GM19035 (cell line): Measurements from ENCODE around the gene RGR.

Experiments used
- ATAC-seq: cut with Tn5 transposase; IDR thresholded peaks from one replicate; pipeline ENCODE4 v1.9.1; 2021; ENCODE audit not compliant: unreplicated experiment

The RGR gene, protein sequence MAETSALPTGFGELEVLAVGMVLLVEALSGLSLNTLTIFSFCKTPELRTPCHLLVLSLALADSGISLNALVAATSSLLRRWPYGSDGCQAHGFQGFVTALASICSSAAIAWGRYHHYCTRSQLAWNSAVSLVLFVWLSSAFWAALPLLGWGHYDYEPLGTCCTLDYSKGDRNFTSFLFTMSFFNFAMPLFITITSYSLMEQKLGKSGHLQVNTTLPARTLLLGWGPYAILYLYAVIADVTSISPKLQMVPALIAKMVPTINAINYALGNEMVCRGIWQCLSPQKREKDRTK

GRCh38 chr10:84244651-84245270 is at the start of gene RGR:
Gene RGR (plus strand): TSS chr10:84245053. CDS start chr10:84245091, 38 bp downstream.
- no peak for ATAC-seq

DNA sequence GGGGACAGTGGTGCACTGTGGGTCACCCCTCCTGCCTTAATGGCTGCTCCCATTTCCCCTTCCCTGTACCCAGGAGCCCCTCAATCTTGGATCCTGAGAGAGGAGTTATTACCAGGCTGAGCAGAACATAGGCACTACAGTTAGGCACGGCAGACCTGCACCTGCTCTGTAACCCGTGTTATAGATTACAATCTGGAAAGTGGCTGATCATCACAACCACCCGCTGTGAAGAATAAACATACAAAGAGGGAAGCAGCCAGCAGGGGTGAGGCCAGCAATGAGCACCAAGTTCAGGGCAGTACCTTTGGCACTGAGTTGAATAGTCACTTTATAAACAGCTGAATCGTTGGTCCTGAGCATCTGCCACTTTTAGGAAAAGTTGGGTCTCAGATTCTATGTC is 48.8 kb upstream of the RGR start:
- ATAC-seq, result no peak

- no peak for ATAC-seq
Observed at GRCh38 chr10:84196941-84197340, 47.9 kb upstream of the RGR start.

GRCh38 chr10:84197643-84198042 is 47.2 kb upstream of the RGR start:
- no peak for ATAC-seq

- no peak for ATAC-seq
Observed at GRCh38 chr10:84198206-84198915, 46.5 kb upstream of the RGR start.

GRCh38 chr10:84200537-84201243 is 44.2 kb upstream of the RGR start:
- ATAC-seq, result no peak

DNA sequence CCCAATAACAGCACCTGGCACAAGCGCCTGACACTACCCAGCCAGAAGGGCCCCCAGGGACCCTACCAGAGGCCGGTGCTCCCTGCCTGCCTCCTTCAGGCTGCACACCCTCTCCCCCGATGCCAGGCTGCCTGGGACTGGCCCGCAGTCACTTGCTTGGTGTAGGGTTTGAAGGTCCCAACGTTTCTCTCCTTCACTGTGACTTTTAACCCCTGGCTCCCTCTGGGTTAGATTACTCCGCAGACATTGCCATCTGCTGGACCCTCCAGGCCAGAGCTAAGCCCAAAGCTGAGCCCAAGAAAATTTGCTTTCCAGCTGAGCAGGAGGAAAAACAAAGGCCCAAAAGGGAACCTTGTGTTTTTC is 43.6 kb upstream of the RGR start:
- ATAC-seq, result no peak

DNA sequence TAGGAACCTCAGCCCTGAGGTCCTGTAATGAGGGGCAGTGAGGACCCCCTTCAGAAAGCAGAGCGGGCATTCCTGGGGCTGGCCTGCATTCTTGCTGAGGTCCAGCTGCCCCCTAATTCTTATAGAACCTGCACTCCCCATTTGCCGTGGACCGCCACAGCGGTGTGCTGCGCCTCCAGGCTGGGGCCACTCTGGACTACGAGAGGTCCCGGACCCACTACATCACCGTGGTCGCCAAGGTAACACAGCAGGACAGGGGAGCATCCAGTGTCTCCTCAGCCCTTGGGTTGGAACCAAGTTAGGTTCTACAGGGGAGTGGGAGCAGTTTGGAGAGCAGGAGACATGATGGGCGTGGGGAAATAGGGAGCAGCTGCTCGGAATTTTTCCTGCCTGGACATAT is 43.2 kb upstream of the RGR start:
- ATAC-seq, result no peak

- ATAC-seq, result no peak
Observed at GRCh38 chr10:84202349-84202748, 42.5 kb upstream of the RGR start.

- ATAC-seq, result peak; percentile 67
Observed at GRCh38 chr10:84204122-84204521, 40.7 kb upstream of the RGR start.

DNA sequence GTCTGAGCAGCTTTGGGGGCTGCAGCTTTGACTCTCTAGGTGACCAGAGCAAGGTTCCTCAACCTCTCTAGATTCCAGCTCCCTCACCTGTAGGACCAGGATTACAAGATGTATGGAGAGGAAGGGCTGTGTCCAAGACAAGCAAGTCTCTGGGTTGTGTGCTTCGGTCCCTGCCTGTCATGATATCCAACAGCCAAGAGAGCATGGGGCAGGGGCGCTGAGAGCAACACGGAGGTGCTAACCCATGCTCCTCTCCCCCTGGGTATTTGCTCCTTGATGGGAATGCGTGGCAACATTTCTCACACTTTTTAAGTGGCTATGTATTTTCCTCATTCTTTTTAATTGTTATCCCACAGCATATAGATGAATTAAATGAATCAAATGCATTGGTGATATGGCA is 40.2 kb upstream of the RGR start:
- no peak for ATAC-seq

GRCh38 chr10:84205049-84205852 is 39.6 kb upstream of the RGR start:
- ATAC-seq, result peak; percentile 75

DNA sequence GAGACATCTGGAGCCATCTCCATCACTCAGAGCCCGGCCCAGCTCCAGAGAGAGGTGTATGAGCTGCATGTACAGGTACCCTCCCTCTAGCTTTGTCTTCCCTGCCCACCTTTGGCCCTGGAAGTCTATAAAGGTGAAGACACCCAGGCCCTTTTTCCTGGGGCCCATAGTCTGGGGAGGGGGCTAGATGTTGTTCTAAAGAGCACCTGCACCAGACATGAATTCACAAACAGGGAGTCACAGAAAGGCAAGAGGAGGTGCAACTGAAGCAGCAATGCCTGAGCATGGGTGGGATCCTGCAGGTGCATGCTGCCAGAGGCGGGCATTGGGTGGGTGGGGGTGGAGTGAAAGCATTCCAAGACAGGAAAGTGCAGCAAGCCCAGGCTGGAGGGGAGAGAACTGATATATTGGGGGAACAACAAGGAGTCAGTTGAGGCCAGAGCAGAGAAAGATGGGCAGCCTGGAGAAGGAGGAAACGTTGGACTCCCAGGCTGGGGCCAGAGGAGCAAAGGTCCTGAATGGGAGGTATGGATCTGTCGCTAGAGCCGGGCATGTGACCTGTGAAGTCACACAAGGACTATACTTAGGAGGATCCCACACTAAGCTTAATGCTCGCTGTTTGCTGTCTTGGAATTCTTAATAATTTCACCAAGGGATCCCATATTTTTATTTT is 38.9 kb upstream of the RGR start:
- ATAC-seq, result no peak

DNA sequence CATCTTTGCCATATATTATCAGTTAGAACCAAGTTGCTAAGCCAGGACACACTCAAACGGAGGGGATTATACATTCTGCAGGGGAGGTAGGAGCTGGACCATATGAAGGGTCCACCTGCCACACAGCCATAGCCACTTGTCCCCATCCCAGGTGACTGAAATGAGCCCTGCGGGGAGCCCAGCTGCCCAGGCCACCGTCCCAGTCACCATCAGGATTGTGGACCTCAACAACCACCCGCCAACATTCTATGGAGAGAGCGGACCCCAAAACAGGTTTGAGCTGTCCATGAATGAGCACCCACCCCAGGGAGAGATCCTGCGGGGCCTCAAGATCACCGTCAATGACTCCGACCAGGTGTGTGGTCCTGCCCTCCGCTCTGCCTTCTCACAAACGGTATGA is 36.8 kb upstream of the RGR start:
- no peak for ATAC-seq

DNA sequence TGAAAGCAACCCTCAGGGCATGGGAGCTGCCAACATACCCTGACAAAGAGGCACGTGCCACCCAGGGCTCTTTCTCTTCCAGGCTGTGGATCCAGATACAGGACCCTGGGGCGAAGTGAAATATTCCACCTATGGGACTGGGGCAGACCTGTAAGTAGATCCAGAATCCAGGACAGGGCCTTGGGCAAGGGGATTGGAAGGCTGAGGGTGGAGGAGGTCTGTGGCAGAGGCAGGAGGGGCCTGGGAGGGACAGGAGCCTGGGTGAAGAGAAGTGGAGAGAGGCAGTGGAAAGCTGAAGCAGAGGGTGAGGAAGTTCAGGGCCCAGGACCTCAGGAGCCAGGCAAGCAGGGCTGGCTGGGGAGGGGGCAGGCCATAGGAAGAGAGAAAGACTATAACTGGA is 33.3 kb upstream of the RGR start:
- no peak for ATAC-seq

GRCh38 chr10:84212014-84212413 is 32.8 kb upstream of the RGR start:
- no peak for ATAC-seq

DNA sequence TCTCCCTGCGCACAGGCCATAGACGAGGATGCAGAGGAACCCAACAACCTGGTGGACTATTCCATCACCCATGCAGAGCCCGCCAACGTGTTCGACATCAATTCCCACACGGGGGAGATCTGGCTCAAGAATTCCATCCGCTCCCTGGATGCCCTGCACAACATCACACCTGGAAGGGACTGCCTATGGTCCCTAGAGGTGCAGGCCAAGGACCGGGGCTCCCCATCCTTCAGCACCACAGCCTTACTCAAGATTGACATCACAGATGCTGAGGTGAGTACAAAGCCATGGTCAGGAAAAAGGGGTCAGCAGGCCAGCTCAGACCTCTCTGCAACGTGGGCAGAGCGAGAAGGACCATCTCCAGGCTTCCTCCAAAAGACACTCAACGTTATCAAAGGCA is 31.8 kb upstream of the RGR start:
- no peak for ATAC-seq

GRCh38 chr10:84214046-84214572 is 30.7 kb upstream of the RGR start:
- ATAC-seq, result peak; percentile 29

GRCh38 chr10:84214612-84215235 is 30.1 kb upstream of the RGR start:
- ATAC-seq, result peak; percentile 93

DNA sequence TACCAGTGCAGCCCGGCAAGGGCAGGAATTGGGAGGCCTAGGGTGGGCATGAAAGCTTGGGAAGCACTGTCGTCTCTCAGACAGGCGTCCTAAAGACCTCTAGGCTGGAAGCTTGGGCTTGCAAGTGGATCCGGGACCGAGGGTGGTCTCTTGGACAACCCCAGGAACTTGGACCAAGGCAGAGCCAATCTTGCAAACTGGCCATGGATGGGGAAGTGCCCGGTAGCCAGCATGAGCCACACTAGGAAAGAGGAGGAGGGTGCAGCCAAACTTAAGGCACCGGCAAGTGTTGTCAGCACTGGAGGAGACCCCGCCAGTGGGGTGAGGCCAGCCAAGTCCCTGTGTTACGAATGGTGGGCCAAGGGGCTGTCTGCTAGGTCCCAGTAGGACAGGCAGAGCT is 28.0 kb upstream of the RGR start:
- ATAC-seq, result no peak
